Stimulated activated CD4-positive, alpha-beta T cell treated with anti-CD3 and anti-CD28 coated beads, Interleukin-15, amount 100 ng/mL, for 1 hour (primary cell): ENCODE data around the gene MAOB.
"Not testable (repeated sequence)": the region's sequence is repeated elsewhere in the genome, so short reads cannot be mapped to it uniquely, and the experiment has no call there.

Source experiments
- DNase-seq, 2 donors: peaks; one replicate each; pipeline ENCODE4 v3.0.0-alpha.2; 2020; ENCODE audit warnings: low read depth in 1 of 2, low spot score in 1 of 2

MAOB gene

DNA sequence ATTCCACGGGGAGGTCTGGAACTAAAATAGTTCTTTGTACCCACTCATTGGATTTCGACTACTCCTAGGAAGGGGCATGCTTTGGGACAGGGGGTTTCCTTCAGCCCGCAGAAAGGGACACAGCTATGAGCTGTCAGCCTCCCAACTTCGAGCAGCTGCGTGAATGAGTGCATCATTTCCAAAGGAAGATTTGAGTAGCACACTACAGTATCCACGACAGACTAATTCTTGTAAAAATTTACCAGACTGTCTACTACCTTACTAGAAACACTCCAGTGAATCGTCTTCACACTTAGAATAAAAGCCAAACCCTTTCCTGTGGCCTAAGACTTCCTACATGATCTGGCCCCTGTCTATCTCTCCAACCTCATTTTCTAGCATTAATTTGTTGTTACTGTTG lies 124.2 kb downstream of the MAOB start:
- no peak for DNase-seq

DNA sequence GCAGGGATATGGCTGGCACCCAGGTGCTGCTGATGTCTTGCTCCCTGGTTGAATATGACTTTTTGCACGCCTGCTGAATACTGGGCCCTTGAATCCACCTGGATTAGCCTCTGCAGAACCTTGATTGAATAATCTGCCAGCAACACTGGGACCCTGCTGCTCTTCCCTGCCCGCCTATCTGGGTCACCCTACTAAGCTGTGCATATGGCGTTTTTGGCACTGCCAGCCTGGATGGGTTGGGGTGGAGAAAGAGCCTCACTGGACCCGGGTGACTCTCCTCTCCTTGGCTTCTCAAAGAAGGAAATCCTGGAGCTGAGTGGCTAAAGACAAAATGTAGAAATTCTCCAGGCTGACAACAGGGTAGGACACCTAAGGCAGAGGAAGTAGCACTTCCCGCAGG lies 126.2 kb downstream of the MAOB start:
- DNase-seq, result no peak

DNA sequence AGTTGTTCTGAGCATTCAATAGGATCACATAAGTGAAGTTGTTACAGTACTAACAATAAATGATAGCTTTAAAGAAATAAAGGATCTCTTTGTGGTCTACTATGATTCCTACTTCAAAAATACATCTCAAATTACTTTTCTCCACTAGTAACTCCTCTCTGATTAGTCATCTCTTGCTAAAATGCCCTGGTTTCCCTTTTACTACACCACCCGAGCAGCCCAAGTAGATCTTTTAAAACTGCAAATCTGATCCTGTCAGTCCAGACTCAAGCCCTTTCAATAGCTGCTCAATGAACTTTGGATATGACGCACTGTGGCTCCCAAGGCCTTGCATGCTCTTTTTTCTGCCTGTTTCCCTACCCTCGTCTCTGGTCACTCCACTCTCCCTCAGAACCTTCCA lies 128.6 kb downstream of the MAOB start:
- DNase-seq, result no peak

DNA sequence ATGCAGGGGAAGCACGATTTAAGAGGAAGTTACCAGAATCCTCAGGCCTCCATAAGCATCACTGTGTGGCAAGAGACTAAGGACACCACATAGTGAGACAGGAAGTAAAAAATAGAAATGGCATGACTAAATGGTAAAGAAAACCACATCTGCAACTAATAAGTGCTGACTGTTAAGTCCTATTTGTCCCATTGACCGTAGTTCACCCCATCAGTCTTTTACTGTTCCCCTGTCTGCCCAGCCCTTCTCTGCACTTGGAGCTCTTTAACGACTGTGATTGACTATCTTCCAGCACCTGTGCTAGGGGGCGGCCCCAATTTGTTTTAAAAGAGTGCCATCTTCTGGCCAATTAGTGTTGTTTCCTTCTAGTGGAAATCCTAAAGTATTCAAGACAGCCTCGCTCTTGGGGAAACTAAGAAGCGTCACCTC lies 132.0 kb downstream of the MAOB start:
- peak in 1 of 2 donors; percentile 5 for DNase-seq

DNA sequence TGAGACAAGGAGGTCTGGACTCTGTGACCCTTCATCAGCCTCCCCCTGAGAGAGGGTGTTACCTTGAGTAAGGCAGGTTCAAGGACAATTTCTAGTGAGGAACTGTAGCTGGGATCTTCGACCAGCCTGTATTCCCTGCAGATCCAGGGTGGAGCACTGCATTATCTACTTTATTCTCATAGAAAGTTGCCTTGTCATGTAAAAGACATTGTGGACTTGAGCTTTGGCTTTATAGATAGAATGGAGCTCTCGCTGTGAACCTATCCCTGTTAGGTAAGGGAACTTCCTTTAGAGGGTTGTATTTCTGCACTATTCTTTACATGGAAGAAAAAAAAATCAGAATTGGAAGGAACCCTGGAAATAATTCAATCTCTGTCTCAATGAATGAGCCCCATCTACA lies 134.8 kb downstream of the MAOB start:
- no peak for DNase-seq

DNA sequence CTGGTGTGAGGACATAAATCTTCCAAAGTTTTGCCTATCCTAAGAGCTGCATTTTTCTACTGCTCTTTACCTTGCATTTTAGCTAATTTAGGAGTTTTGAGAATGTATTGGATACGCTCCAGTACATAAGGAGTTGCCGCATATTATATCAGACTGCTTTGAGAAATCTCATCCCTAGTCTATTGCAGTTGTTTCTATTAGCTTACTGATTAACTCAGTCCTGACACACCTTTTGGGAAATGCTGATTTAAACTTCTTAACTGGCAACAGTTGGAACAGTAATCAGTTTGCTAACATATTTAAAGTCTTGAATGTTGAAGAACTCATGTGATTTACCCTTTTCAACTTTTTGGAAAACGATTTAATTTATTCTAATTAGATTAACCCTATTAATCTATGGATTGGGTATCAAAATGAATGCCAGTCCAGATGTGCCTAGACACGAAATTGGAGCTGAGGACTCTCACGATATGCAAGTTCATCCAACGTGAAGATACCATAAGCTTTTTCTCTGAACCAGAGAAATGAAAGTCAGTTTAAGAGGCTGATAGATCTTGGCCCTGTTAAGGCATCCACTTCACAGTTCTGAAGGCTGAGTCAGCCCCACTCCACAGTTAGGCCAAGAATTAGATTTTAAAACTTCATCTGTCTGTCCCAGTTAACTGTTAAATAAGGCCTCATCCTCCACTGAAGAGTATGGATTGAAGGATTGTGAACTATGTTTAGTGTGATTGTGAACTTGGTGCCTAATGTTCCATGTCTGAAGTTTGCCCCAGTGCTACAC lies 136.1 kb downstream of the MAOB start:
- no peak for DNase-seq

DNA sequence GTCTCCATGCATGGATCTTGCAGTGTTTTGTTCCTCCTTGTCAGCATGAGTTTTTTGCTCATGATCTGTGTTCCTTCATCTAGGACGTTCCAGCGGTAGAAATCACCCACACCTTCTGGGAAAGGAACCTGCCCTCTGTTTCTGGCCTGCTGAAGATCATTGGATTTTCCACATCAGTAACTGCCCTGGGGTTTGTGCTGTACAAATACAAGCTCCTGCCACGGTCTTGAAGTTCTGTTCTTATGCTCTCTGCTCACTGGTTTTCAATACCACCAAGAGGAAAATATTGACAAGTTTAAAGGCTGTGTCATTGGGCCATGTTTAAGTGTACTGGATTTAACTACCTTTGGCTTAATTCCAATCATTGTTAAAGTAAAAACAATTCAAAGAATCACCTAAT lies 138.0 kb downstream of the MAOB start:
- DNase-seq, result no peak

DNA sequence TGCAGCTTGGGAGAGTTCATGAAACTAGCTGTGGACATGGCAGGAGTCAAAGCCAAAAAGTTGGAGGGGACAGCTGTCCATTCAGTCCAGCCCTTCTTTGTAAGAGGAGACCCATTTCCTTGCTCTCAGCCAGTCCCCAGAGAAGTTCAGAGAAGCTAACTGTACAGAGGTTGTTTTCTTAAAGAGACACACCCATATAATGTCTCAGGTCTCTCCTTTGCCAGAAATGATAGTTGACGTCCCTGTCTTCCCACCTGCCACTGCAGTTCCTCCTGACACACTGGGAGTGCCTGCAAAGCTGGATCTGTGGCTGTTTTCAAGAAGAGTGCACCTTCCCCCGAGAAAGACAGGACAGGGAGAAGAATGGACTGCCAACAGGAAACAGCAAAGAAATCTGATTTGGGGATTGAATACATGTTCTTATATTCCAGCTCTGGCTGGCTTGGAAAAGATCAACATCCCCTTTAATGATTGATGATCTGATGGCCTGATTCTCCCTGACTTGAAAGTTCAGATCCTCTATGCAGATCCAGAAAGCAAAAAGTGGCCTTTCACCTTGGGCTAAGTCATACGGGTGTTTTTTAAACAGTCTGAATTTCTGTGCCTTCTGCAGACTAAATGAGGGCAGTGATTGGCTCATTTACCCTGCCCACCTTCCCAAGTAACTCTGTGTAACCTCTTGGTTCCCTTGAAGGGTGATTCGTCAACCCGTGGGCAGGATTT lies 139.0 kb downstream of the MAOB start:
- no peak for DNase-seq

DNA sequence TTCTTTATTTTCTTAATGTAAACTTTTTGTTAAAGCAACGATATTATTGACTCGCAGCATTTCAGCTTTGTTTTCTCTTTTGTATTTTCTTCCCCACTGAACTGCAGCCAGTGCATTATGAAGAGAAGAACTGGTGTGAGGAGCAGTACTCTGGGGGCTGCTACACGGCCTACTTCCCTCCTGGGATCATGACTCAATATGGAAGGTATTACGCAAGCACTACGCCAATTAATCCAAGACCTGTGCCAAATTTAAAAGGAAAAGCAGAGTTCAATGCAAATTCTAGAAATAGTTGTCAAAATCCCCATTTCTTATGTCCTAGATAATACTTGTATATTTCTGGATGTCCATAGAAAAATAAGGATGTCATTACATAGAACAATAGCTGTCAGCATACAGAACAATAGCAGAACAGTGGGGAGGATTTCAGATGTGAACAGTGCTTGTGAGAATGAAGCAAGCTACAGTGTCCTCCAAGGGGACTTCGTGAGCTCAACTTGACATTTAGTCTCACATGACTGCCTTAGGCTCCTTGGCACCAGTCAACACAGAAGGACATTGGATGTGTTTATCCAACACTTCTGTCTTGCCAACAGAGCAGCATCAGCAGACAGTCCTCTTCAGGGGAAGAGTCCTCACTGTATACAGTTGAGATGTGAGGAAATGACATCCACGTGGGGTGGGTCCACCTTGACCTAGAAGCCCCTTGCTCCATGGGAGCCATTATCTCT lies 140.2 kb downstream of the MAOB start:
- DNase-seq, result no peak

DNA sequence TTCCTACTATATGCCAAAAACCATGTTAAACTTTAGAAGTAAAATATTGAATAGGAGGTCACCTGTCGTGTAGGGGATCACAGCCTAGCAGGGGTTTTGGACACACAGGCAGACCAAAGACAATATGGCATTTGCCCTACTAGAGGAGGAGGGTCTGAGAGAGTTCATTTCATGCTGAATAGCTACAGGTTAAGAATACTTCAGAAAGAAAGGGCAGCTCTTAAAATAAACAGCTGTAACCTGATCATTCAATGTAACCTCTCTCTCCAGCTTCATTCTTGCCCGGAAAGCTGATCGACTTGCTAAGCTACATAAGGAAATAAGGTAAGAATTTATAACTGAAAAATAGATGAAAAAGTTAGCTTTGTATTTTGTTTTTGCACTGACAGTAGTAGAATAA lies 146.3 kb downstream of the MAOB start:
- no peak for DNase-seq

DNA sequence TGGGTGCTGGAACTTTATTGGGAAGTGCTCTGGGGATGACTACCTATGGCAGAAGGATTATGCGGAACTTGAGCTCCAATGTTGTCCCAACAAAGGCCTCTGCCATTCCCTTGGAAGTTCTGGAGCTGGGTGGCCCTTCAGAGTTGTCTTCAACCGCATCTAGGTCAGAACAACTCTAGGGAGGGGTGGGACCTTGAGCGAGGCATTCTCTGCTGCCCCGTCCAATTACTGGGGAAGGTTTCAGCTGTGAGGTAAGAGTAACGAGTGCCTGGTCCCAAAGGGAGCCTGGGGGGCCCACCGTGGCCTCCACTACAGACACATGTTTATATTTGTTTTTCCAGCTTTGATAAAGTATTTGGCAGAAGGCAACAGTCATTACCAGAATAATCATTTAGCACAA lies 146.7 kb downstream of the MAOB start:
- no peak for DNase-seq

DNA sequence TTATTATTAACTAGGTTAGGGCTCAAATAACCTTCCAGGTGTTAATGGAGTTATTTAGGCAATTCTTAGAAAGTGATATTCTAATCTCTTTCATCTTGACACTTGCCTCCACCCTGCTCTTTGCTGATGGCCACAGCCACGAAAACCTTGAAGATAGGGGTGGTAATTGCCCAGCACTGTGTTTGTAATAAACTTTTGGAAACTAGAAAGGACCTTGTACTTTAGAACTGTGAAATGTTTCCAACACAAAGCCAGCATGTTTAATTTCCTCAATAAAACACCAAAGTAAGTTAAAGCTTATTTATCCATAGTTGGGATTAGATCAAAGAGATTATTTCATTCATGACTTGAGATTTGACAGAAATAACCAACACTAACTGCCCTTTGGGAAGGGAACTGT lies 147.8 kb downstream of the MAOB start:
- no peak for DNase-seq

DNA sequence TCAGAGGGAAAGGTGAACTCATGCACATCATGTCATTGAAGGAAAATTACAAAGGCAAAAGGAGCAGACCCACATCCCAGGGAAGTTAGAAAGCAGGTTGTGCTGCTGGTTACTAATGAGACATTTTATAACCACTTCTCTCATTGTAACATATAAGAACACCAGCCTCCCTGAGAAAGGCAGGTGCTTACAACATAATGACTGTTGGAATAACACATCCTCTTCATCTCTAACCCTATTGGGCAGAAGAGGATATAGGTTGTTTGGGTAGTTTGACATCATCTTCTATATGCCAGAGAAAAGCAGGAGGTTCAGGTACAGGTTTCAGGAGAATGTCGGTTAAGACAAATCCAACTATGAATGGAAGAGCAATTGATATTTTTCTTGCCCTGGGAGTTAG lies 148.6 kb downstream of the MAOB start:
- DNase-seq, result no peak

DNA sequence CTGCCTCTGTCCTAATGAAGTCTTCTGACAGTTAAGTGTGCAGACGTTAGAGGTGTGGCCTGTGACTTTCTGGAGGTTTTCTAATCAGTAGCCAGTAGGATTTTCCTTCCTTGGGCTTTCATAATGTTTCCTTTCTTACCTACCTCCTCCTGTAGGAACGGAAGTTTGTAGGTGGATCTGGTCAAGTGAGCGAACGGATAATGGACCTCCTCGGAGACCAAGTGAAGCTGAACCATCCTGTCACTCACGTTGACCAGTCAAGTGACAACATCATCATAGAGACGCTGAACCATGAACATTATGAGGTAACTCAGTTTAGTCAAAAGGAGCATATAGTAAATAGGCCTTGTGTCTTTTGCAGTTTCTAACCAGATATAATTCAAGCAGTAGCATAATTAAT lies 151.2 kb downstream of the MAOB start:
- no peak for DNase-seq

DNA sequence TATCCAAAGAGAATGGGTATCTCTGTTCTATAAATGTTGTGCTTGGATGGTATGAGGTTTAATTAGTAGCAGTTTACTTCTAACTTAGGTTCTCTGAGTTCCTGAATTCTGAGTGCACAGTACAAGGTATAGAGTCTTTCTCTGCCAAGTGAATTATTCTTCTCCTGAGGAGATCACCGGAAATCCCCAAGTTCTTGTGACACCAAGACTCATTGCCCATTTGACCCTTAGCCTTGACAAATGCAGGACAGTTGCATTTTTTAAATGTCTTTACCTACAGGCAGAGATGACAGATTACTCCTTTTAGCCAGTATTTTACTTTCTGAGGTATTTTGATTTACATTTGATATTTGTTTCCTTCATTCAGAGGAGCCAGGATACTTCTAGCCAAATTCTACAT lies 153.3 kb downstream of the MAOB start:
- no peak for DNase-seq

DNA sequence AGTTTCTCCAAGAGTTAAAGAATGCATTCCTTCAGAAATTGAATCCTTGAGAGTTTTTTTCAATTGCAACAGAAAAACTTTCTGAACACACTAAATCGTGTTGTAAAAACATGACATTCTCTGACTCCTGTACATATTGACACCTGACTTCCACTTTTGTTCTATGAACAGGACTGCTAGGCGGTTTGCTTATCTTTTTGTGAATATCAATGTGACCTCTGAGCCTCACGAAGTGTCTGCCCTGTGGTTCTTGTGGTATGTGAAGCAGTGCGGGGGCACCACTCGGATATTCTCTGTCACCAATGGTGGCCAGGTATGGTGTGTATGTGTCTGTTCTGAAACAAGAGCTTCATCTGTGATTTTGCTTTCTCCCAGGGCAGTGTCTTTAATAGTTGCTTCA lies 154.2 kb downstream of the MAOB start:
- no peak for DNase-seq

DNA sequence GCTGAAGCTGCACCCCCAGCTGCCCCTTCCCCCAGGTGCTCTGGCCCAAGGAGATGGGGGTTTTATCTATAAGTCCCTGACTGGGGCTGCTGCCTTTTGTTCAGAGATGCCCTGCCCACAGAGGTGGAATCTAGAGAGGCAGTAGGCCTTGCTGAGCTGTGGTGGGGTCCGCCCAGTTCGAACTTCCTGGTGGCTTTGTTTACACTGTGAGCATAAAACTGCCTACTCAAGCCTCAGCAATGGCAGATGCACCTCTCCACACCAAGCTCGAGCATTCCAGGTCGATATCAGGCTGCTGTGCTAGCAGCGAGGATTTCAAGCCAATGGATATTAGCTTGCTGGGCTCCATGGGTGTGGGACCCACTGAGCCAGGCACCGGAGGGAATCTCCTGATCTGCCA lies 155.0 kb downstream of the MAOB start:
- not testable (repeated sequence) for DNase-seq

DNA sequence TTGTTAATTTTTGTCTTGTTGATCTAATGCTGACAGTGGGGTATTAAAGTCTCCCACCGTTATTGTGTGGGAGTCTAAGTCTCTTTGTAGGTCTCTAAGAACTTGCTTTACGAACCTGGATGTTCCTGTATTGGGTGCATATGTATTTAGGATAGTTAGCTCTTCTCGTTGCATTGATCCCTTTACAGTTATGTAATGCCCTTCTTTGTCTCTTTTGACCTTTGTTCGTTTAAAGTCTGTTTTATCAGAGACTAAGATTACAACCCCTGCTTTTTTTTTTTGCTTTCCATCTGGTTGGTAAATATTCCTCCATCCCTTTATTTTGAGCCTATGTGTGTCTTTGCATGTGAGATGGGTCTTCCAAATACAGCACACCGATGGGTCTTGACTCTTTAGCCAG lies 157.0 kb downstream of the MAOB start:
- not testable (repeated sequence) for DNase-seq

DNA sequence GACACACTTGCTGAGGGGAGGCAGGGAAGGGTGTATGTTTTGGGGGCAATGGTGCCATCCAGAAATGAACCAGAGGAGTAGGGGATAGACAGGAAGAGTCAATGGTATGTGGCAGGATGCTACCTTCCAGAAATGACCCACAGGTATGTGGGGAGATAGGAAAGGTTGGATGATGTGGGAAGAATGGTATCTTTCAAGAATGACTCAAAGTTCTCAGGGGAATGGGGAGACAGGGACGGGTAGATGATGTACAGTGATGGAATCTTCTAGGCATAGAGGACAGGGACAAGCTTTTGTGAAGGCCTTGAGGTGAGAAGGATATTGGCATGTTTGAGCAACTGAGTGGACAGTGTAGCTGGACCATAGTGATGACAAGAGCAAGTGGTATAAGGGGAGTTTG lies 161.3 kb downstream of the MAOB start:
- DNase-seq, result no peak

DNA sequence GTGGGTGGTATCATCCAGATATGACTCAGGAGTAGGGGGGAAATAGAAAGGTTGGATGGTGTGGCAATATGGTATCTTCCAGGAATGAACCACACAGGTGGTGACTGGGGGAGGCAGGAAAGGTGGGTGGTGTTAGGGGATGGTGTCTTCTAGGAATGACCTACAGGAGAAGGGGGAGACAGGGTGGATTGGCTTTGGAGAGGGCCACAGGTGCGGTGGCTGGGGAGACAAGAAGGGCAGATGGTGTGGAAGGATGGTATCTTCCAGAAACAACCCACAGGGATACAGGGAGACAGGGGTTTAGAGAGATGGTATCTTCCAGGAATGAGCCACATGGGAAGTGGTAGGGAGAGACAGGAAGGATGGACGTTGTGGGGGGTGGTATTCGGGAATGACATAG lies 162.2 kb downstream of the MAOB start:
- DNase-seq, result no peak

DNA sequence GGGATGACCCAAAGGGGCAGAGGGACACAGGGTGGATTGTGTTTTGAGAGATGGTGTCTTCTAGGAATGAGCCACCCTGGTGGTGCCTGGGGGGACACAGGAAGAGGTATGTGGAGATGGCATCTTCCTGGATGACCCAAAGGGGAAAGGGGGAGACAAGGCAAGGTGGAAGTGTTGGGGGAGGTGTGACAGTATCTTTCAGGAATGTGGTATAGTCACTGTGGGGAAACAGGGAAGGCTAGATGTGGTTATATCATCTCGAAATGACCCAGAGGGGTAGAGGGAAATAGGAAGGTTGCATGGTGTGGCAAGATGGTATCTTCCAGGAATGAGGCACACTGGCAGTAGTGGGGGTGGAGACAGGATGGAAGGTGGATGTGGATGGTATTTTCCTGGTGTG lies 163.3 kb downstream of the MAOB start:
- DNase-seq, result no peak

DNA sequence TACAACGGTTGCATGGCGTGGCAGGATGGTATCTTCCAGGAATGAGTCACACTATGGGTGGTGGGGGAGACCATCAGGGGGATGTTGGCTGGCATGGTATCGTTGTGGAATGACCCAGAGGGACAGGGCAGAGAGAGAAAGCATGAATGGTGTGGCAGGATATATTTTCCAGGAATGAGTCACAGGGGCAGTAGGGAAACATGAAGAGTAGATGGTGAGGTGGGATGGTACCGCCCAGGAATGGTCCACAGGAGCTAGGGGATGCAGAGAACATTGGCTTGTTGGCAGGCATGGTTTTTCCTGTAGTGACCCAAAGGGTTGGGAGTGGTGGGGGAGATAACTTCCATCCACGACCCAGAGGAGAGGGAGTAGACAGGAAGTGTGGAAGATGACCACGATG lies 163.7 kb downstream of the MAOB start:
- no peak for DNase-seq
